GM12878 (cell line): ENCODE measurements around the gene NIN.

Experiments used
- CTCF ChIP-seq, 3 experiments: IDR thresholded peaks in 2 of 3; conservative IDR thresholded peaks in 1 of 3; 2 replicates each; pipeline ENCODE4 v1.5.1; 2011; ENCODE audit warnings: low read depth in 3 of 3, low read length in 3 of 3, mild to moderate bottlenecking in 3 of 3, control low read depth in 2 of 3, moderate library complexity in 2 of 3, inconsistent platforms in 1 of 3, mixed read lengths in 1 of 3; ENCODE audit not compliant: control insufficient read depth in 2 of 3, insufficient read depth in 1 of 3; ENCODE audit errors: extremely low read depth in 1 of 3
- TF ChIP-seq, protein P1 (sequence below): fragments of 150-350 bp; IDR thresholded peaks from 2 replicates; pipeline ENCODE4 v1.6.1; 2016; ENCODE audit warnings: low read depth, low read length

- TF ChIP-seq CTCF (IDR thresholded peaks at IDR 0.05 in 2 of 3, conservative IDR thresholded peaks at IDR 0.05 in 1 of 3; ENCODE audit: control insufficient read depth in 2 of 3, extremely low read depth in 1 of 3, insufficient read depth in 1 of 3, low read depth in 3 of 3, low read length in 3 of 3), result no peak
- TF ChIP-seq, protein P1, sequence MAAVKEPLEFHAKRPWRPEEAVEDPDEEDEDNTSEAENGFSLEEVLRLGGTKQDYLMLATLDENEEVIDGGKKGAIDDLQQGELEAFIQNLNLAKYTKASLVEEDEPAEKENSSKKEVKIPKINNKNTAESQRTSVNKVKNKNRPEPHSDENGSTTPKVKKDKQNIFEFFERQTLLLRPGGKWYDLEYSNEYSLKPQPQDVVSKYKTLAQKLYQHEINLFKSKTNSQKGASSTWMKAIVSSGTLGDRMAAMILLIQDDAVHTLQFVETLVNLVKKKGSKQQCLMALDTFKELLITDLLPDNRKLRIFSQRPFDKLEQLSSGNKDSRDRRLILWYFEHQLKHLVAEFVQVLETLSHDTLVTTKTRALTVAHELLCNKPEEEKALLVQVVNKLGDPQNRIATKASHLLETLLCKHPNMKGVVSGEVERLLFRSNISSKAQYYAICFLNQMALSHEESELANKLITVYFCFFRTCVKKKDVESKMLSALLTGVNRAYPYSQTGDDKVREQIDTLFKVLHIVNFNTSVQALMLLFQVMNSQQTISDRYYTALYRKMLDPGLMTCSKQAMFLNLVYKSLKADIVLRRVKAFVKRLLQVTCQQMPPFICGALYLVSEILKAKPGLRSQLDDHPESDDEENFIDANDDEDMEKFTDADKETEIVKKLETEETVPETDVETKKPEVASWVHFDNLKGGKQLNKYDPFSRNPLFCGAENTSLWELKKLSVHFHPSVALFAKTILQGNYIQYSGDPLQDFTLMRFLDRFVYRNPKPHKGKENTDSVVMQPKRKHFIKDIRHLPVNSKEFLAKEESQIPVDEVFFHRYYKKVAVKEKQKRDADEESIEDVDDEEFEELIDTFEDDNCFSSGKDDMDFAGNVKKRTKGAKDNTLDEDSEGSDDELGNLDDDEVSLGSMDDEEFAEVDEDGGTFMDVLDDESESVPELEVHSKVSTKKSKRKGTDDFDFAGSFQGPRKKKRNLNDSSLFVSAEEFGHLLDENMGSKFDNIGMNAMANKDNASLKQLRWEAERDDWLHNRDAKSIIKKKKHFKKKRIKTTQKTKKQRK, result no peak
These were observed 16.8 kb downstream of the NIN start for GRCh38 chr14:50814161-50814560.
